Endothelial cell of hepatic sinusoid (primary cell): ENCODE data around the gene KCTD2.
"Not testable (repeated sequence)": the region's sequence is repeated elsewhere in the genome, so short reads cannot be mapped to it uniquely, and the experiment has no call there.

Experiments
- in situ Hi-C: cut with HindIII; loops from 2 replicates; pipeline ENCODE4 v1.10.0; 2017; ENCODE audit warnings: low sequenced_read_pairs

KCTD2 gene

DNA sequence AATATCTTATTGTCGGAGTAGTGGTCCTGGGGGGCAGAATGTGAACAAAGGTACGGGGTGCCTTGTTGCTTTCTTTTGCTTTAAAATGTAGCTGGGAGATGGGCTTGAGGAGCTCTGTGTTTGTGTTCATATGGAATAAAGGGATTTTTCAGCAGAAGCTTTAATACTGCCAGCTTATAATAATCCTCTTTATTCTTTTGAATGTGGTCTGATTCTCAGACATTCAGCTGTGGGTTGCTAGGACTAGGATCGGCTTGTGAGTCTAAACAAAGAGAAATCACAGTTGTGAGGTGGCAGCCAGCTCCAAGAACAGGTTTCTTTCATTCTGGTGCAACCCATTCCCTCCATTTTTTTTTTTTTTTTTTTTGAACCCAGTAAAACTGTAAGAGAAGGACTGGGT, 27.3 kb upstream of the KCTD2 start:
- in situ Hi-C loops: loop anchor here (5.0 kb wide), 1 partner anchor 62 kb away; no protein-coding TSS in a partner anchor

DNA sequence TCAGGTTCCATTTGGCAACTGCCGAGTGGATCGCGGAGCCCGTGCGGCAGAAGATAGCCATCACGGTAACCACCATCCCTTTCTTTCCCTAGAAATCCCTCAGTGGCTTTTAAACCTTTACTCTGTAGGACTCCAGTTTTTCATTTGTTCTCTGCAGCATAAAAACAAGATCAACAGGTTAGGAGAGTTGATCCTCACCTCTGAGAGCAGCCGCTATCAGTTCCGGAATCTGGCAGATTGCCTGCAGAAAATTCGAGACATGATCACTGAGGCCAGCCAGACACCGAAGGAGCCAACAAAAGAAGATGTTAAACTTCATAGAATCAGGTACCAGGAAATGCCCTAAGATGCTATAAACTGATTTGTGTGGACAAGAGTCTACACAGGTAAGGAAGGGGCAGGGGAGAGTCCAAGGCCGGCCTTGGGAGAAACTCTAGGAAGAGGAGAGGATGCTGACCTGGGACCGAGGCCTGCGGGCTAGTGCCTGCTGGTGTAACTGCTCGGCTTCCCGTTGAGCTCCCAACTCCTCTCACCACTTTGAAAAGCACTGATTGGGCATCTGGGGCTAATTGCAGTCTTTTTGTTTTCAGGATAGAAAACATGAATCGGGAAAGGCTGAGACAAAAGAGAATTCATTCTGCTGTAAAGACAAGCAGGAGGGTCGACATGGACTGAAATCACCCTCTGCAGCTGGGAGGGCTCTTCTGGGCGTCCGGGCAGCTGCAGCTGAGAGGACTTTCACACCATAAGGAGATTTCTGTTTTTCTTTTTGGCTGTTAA, 26.5 kb upstream of the KCTD2 start:
- in situ Hi-C loops: no loop called here

GRCh38 chr17:75024686-75025397, 22.2 kb upstream of the KCTD2 start:
- in situ Hi-C loops: no loop called here

DNA sequence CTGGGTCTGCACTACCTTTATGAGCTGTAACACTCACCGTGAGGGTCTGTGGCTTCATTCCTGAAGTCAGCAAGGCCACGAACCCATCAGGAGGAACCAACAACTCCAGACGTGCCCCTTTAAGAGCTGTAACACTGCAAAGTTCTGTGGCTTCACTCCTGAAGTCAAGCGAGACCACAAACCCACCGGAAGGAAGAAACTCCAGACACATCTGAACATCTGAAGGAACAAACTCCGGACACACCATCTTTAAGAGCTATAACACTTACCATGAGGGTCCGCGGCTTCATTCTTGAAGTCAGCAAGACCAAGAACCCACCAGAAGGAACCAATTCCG, 21.7 kb upstream of the KCTD2 start:
- in situ Hi-C loops: not testable (repeated sequence)

GRCh38 chr17:75026650-75027049, 20.4 kb upstream of the KCTD2 start:
- in situ Hi-C loops: not testable (repeated sequence)

- in situ Hi-C loops: no loop called here
Observed at GRCh38 chr17:75030161-75030560, 16.9 kb upstream of the KCTD2 start.

DNA sequence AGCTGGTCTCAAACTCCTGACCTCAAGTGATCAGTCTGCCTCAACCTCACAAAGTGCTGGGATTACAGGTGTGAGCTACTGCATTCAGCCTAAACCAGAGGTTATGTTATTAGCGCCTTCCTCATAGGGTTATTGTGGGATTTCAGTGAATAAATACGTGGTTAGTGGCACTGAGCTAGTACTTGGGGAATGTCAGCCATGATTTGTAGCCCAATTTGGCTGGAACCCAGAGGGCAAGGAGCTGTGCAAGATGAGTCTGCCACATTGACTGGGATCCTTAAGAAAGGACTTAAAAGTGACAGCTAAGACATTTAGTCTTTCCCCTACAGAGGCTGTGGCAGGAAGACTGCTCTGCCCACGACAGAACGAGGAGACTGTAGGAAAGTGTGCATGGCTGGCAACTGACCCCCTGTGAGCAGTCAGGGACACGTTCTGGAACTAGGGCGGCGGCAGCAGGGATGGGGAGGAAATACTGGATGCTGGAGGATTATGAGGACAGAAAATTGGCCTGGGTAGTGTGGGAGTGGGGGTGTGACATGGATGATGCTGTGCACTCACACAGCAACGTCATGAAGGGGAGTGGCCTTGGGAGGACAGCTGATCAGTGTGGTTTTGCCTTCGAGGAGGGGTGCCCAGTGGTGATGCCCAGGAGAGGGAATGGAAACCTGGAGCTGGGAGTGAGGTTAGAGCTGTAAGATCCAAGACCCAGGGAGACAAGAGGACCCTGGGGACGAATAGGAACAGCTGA, 14.9 kb upstream of the KCTD2 start:
- in situ Hi-C loops: no loop called here

DNA sequence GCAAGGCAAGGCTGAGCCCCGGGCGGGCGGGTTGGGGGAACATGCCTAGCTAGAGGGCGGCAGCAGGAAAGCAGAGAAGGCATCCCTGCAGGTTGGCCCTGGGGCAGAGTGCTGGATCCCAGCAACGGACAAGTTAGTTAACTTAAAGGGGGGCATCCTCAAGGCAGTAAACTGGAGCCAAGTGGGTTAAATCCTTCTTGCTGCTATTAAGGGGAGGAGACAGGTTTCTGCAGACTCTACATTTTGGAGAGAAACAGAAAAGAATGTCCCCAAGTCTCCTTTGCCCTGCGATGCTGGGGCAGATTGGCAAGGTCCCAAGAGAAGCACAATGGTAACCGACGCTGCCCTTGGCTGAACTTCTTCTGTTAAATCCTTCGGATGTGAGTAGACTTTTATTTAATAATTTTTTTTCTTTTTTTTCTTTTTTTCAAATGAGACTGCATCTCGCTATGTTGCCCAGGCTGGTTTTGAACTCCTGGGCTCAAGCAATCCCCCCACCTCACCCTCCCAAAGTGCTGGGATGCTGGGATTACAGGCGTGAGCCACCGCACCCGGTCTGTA, 14.2 kb upstream of the KCTD2 start:
- in situ Hi-C loops: no loop called here

DNA sequence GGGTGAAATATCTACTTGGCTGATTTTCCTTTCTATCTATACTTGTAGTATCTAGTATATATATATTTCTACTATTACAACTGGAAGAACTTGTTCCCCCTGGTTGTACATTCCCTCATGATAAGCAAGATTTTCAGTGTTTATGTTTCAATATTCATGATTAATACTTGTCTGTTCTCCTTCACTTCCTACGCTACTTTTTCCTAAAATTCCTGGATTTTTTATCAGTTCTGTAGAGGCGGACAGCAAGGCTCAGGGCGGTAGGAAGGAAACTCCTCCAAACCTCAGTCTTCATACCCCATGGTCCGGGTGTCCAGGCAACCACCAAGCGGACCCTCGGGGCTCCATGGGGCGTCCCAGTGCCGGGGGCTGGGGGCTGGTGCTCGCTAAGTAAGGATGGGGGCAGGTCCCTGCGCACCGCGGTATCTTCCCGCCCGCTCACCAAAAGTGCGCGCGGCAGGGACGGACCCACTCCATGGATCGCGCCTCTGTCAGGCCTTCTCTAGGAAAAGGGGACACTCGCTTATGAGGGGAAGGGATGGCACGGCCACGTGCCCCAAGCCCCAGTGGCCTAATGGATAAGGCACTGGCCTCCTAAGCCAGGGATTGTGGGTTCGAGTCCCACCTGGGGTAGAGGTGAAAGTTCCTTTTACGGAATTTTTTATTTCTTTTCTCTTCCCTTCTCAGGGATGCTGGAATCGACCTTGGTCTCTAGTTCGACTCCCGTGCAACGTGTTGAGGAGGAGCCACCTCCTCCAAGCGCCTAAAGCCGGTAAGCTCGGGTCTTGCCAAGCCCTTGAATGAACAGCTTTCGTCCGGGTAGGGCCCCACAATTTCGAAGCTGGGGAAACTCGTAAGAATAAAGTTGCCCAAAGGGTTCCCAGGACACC, 13.4 kb upstream of the KCTD2 start:
- in situ Hi-C loops: no loop called here

DNA sequence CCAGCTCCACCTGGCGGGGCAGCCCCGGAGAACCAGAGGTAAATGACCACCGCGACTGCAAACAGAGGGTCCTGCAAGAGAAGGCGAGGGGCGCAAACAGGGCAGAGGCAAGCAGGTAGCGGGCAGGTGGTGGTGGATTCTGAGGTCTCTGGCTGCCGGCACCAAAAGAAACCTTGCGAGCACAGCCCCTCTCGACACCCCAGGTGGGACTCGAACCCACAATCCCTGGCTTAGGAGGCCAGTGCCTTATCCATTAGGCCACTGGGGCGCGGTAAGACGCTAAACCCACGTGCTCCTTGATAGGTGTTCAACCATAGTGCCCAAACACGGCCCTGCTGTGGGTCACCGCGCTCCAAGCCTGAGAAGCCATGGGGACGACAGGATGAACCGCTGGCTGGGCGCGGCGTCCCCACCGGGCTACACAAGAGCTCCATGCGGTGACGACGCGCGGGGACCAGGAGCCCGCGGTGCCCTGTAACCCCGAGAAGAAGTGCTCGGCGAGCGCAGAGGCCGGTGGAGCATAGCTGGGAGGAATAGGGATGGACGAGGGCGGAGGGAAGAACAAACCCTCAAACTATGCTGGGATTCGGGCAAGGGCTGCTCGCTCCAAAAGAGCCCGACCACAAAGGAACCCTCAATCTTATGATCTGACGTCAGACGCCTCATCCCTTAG, 12.7 kb upstream of the KCTD2 start:
- in situ Hi-C loops: no loop called here

DNA sequence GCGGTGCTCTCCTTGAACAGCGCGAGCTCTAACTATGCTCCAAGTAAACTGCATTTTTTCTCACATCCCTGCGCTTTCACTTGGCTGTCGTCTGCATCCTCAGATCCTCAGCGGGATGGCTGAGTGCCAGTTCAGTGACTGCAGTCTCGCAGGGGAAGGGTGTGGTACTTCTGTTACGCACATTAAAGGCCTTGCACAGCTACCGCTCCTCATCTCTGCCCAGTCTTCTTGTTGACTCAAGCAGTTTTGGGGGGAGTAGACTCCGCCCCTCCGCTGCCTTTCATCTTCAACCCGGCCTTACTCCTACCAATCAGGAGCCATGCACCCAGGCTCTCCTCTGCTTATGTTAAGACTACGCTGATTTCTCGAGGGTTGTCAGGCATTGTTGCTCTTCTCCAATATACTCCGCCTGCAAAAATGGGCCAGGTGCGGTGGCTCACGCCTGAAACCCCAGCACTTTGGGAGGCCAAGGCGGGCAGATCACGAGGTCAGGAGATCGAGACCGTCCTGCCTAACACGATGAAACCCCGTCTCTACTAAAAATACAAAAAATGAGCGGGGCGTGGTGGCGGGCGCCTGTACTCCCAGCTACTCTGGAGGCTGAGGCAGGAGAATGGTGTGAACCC, 10.3 kb upstream of the KCTD2 start:
- in situ Hi-C loops: no loop called here

GRCh38 chr17:75039238-75039637, 7.8 kb upstream of the KCTD2 start:
- in situ Hi-C loops: no loop called here

DNA sequence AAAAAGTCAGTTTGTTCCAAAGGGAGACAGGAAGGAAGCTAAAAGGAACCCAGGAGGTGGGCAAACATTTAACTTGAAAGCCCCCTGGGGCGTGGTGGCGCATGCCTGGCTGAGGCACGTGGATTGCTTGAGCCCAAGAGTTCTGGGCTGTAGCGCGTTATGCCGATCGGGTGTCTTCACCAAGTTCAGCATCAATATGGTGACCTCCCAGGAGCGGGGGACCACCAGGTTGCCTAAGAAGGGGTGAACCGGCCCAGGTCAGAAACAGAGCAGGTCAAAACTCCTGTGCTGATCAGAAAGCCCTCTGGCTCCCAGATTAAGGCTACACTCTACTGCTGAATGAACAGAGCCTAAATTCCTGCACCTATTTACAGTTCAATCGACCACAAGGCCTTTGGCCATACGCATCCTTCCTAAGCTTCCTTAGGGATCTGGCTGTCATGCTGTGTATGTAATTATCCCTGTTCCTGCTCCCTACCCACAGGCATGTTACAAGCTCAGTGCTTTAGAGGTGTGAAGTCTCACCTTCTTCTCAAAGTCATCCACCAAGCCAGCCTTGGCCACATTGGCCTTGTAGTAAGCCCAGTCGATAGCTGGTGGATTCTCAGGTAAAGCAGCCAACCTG, 5.3 kb upstream of the KCTD2 start:
- in situ Hi-C loops: loop anchor here (5.0 kb wide), 1 partner anchor 96 kb away; no protein-coding TSS in a partner anchor

DNA sequence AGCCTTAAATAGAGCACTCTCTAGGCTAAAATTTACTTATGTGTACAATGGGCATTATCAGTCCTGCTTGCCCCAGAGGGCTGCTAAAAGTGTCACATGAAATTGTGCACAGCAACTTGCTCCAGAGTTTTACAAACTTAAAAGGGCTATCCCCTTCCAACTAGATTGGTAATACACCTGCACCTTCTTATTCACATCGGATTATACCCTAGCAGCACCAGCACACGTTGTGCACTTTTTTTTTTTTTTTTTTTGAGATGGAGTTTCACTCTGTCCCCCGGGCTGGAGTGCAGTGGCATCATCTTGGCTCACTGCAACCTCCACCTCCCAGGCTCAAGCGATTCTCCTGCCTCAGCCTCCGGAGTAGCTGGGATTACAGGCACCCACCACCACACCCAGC, 3.2 kb upstream of the KCTD2 start:
- in situ Hi-C loops: loop anchor here (5.0 kb wide), 1 partner anchor 94 kb away; no protein-coding TSS in a partner anchor

- in situ Hi-C loops: loop anchor here (5.0 kb wide), 1 partner anchor 93 kb away; no protein-coding TSS in a partner anchor
Observed at GRCh38 chr17:75044716-75045115, 2.3 kb upstream of the KCTD2 start.

DNA sequence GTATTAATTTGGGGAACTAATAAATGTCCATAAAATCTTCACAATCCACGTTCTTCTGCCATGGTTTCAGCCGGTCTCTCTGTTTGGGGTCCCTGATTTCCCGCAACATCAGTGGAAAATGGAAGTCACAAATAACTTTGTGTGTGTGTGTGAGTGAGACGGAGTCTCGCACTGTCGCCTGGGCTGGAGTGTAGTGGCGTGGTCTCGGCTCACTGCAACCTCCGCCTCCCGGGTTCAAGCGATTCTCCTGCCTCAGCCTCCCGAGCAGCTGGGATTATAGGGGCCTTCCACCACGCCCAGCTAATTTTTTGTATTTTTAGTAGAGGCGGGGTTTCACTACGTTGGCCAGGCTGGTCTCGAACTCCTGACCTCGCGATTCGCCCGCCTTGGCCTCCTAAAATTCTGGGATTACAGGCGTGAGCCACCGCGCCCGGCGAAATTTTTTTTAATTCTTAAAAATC, 1.0 kb upstream of the KCTD2 start:
- in situ Hi-C loops: not testable (repeated sequence)

DNA sequence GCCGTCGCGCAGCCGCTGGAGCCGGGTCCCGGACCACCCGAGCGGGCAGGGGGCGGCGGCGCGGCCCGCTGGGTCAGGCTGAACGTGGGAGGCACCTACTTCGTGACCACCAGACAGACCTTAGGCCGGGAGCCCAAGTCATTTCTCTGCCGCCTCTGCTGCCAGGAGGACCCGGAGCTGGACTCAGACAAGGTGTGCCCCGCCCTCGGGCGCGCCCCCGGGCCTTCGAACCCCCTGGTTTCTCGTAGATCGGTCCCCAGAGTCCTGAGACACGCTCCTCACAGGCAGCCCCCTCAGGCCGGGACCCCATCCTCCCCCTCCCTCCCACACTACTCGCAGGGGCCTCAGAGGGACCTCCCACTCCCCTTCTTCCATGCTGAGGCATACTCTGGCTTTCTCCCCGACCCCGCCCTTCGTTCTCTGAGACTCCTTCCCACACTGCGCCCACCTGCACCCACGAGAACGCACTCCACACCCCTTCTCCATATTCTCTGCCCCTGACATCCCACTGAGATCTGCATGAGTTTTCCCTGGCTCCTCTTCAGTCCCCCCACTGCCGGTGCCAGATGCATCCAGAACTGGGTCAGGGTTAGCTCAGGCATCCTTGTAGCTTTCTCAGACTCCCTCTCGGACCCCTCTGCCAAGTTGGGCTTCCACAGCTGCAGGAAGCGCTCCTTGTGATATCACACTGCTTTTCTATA, 523 bp downstream of the KCTD2 start:
- in situ Hi-C loops: no loop called here

- in situ Hi-C loops: no loop called here
Observed at GRCh38 chr17:75048249-75048878, 1.3 kb downstream of the KCTD2 start.
